ENCODE measurements around the gene GABBR2. TPM values are rescaled to one million over a fixed set of nuclear protein-coding genes. Genes with fewer than 3 reads are reported as not detected.

GABBR2 gene
- total and polyA plus RNA-seq, 9 of the 15 experiments (the other 6 are each of a cell fraction or from before 2014, with no cell fraction given) = 0.15 to 1.9 (median 0.32) TPM

GRCh38 chr9:98430535-98431292 lies 278.0 kb downstream of the GABBR2 start (continued):
- TF ChIP-seq SMAD1 (IDR thresholded peaks at IDR 0.05; ENCODE audit: low read depth, low read length, partially characterized antibody) = no peak
- TF ChIP-seq, protein P1, sequence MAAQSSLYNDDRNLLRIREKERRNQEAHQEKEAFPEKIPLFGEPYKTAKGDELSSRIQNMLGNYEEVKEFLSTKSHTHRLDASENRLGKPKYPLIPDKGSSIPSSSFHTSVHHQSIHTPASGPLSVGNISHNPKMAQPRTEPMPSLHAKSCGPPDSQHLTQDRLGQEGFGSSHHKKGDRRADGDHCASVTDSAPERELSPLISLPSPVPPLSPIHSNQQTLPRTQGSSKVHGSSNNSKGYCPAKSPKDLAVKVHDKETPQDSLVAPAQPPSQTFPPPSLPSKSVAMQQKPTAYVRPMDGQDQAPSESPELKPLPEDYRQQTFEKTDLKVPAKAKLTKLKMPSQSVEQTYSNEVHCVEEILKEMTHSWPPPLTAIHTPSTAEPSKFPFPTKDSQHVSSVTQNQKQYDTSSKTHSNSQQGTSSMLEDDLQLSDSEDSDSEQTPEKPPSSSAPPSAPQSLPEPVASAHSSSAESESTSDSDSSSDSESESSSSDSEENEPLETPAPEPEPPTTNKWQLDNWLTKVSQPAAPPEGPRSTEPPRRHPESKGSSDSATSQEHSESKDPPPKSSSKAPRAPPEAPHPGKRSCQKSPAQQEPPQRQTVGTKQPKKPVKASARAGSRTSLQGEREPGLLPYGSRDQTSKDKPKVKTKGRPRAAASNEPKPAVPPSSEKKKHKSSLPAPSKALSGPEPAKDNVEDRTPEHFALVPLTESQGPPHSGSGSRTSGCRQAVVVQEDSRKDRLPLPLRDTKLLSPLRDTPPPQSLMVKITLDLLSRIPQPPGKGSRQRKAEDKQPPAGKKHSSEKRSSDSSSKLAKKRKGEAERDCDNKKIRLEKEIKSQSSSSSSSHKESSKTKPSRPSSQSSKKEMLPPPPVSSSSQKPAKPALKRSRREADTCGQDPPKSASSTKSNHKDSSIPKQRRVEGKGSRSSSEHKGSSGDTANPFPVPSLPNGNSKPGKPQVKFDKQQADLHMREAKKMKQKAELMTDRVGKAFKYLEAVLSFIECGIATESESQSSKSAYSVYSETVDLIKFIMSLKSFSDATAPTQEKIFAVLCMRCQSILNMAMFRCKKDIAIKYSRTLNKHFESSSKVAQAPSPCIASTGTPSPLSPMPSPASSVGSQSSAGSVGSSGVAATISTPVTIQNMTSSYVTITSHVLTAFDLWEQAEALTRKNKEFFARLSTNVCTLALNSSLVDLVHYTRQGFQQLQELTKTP (IDR thresholded peaks at IDR 0.05; ENCODE audit: low read depth in 1 of 2, partially characterized antibody in 2 of 2) = no peak
- no peak for TF ChIP-seq ARHGAP35 (IDR thresholded peaks at IDR 0.05; ENCODE audit: partially characterized antibody)
- TF ChIP-seq ARID1B (IDR thresholded peaks at IDR 0.05) = 0 out of 2 replicates have a peak, but pooled peaks have one; percentile 21
- peak; percentile 36 for TF ChIP-seq DPF2 (IDR thresholded peaks at IDR 0.05)
- TF ChIP-seq NR2C2 (CRISPR knock-in tag; IDR thresholded peaks at IDR 0.05) = no peak
- peak; percentile 34; the same call in 1 of the 2 replicates for TF ChIP-seq NR2C2 (tag; IDR thresholded peaks at IDR 0.05)
- TF ChIP-seq, protein P2, sequence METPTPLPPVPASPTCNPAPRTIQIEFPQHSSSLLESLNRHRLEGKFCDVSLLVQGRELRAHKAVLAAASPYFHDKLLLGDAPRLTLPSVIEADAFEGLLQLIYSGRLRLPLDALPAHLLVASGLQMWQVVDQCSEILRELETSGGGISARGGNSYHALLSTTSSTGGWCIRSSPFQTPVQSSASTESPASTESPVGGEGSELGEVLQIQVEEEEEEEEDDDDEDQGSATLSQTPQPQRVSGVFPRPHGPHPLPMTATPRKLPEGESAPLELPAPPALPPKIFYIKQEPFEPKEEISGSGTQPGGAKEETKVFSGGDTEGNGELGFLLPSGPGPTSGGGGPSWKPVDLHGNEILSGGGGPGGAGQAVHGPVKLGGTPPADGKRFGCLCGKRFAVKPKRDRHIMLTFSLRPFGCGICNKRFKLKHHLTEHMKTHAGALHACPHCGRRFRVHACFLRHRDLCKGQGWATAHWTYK (CRISPR knock-in tag; IDR thresholded peaks at IDR 0.05) = no peak
- TF ChIP-seq HEY1 (CRISPR knock-in tag; IDR thresholded peaks at IDR 0.05; ENCODE audit: borderline replicate concordance) = no peak
- TF ChIP-seq NFIC (IDR thresholded peaks at IDR 0.05) = peak; percentile 60
- TF ChIP-seq HDAC1 (IDR thresholded peaks at IDR 0.05) = no peak
- TF ChIP-seq SP2 (IDR thresholded peaks at IDR 0.05; ENCODE audit: extremely low read depth, low read depth, low read length, poor library complexity, severe bottlenecking) = no peak
- TF ChIP-seq, protein P3, sequence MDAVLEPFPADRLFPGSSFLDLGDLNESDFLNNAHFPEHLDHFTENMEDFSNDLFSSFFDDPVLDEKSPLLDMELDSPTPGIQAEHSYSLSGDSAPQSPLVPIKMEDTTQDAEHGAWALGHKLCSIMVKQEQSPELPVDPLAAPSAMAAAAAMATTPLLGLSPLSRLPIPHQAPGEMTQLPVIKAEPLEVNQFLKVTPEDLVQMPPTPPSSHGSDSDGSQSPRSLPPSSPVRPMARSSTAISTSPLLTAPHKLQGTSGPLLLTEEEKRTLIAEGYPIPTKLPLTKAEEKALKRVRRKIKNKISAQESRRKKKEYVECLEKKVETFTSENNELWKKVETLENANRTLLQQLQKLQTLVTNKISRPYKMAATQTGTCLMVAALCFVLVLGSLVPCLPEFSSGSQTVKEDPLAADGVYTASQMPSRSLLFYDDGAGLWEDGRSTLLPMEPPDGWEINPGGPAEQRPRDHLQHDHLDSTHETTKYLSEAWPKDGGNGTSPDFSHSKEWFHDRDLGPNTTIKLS (IDR thresholded peaks at IDR 0.05; ENCODE audit: borderline replicate concordance, low read depth) = no peak
- TF ChIP-seq ZBTB43 (CRISPR knock-in tag; IDR thresholded peaks at IDR 0.05) = no peak
- no peak for TF ChIP-seq HNRNPK (IDR thresholded peaks at IDR 0.05; ENCODE audit: low read depth, low read length, poor library complexity, severe bottlenecking)
- no peak for TF ChIP-seq KDM4B (IDR thresholded peaks at IDR 0.05; ENCODE audit: borderline replicate concordance in 2 of 2, low read depth in 1 of 2)
- TF ChIP-seq POLR3A (IDR thresholded peaks at IDR 0.05; ENCODE audit: borderline replicate concordance, extremely low read depth, insufficient read depth, insufficient read length) = no peak
- no peak for TF ChIP-seq ATF1 (CRISPR knock-in tag; IDR thresholded peaks at IDR 0.05)
- no peak for TF ChIP-seq ATF1 (tag; IDR thresholded peaks at IDR 0.05)

All from K562 (cell line).